A549 (cell line): ENCODE measurements around the gene PZP.

ENCODE experiments used
- CTCF ChIP-seq: fragments of >200 bp; sonication (Bioruptor Twin); formaldehyde crosslinking; IDR thresholded peaks from 3 replicates; pipeline ENCODE4 v1.5.1; 2016
- HOXB5 ChIP-seq: fragments of 250-450 bp; sonication (Bioruptor Pico); IDR thresholded peaks from 2 replicates; pipeline ENCODE4 v1.5.0; 2020; ENCODE audit warnings: mild to moderate bottlenecking, moderate library complexity
- POLR2A ChIP-seq: IDR thresholded peaks from 2 replicates; pipeline ENCODE4 v1.6.1; 2012; ENCODE audit warnings: mild to moderate bottlenecking, low read length

- TF ChIP-seq CTCF (no peak), HOXB5 (no peak), POLR2A (no peak)
Measured at GRCh38 chr12:9180810-9181209, 27.4 kb downstream of the PZP start.
